Hematopoietic multipotent progenitor cell treated with erythropoietin and hydrocortisone succinate and interleukin-3 and kit ligand, for 17 days (in vitro differentiated cells): ENCODE results near the gene ADGRA1.

Experiments
- DNase-seq: peaks from one replicate; pipeline ENCODE4 v3.0.0-alpha.2; 2015; ENCODE audit warnings: low spot score

ADGRA1 gene

GRCh38 chr10:133076274-133077038, 11.3 kb upstream of the ADGRA1 start:
- no peak for DNase-seq

- no peak for DNase-seq
These were observed 7.7 kb upstream of the ADGRA1 start for GRCh38 chr10:133079836-133080682.

GRCh38 chr10:133080683-133081040, 7.1 kb upstream of the ADGRA1 start:
- no peak for DNase-seq

- DNase-seq: no peak
These were observed 6.1 kb upstream of the ADGRA1 start for GRCh38 chr10:133081636-133082035.

DNA sequence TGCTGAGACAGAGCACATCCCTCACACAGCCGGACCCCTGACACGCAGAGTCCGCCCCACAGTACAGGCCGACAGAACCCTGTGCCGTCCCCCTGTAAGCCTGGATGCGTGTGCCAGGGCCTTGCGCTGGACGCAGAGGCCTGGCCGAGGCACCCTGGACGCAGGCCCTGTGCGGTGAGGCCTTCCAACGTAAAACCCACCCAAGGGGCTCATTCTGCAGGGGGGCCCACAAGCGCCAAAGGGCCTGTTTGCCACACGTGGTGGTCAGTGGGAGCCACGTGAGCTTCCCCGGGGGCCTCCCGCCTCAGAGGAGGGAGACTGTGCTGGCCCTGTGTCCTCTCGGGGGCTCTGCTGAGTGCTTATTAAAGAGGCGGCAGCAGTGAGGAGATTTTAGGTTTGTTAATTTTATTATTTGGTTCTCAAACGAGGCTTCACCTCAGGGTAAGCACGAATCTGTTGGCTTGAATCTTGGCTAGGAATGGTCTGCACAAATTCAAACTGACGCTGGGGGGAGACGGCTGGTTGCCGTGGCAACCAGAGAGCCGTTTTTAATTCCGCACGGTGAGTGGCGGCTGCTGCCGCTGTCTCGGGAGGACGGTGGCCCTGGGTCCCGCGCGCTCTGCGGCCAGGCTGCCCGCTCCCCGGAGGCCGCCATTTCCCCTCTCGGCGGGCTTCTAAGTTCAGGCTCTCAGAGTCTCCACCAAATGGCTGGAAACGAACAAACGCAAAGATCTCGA, 4.9 kb upstream of the ADGRA1 start:
- no peak for DNase-seq

GRCh38 chr10:133083422-133084100, 4.2 kb upstream of the ADGRA1 start:
- no peak for DNase-seq

DNA sequence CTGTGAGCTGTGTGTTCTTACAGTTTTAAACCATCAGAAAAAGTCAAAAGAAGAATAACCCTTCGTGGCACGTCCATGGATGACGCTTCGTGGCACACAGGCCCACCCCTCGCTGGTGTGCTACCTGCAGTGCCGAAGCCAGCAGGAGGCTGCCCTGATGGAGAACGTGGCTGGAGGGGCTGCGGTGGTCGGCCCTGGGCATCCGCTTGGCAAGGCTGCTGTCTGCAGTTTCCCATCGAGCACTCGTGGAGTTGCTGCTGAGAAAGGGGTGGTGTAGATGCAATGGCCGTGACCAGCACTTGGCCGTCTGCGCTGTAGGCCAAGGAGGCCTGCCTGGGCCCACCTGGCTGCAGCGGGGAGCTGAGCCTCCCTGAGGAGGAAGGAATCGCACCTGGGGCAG, 3.2 kb upstream of the ADGRA1 start:
- no peak for DNase-seq

DNA sequence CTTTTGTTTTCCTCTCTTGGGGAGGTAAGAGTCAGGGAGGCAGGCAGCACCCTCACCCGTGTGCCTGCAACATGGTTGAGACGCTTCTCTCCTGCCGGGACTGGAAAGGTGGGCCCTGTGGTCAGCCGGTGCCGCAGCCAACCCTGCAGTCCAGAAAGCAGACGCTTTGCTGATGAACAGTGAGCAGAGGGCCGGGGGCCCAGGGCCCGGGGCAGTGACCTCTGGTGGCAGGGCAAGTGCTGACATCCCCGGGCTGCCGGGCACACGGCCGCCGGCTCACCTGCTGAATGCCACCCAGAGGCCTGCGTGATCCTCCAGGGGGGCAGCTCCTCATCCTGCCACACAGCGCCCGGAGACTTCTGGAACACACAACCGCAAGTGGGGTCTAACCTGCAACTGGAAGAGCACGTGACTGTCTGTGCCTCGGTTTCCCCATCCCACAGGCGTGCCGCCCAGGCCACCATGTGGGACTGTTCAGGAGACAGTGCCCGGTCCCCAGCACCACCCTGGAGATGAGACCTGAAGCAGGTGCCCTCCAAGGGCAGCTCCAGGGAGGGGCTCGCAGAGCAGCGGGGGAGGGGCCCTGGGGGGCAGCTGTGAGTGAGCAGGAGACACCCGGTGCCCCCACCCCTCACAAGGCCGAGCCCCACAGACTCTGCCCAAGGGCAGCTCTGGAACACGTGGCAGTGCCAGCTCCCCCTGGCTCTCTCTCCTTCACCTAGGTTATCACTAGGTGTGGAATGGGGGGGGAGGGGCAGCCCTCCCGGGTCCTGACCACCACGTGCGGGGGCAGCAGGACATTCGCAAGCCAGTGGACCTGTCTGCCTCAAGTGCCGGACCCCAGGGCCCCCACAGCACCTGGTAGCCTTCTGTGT, 2.2 kb upstream of the ADGRA1 start:
- no peak for DNase-seq

GRCh38 chr10:133086247-133086646, 1.5 kb upstream of the ADGRA1 start:
- DNase-seq: no peak

DNA sequence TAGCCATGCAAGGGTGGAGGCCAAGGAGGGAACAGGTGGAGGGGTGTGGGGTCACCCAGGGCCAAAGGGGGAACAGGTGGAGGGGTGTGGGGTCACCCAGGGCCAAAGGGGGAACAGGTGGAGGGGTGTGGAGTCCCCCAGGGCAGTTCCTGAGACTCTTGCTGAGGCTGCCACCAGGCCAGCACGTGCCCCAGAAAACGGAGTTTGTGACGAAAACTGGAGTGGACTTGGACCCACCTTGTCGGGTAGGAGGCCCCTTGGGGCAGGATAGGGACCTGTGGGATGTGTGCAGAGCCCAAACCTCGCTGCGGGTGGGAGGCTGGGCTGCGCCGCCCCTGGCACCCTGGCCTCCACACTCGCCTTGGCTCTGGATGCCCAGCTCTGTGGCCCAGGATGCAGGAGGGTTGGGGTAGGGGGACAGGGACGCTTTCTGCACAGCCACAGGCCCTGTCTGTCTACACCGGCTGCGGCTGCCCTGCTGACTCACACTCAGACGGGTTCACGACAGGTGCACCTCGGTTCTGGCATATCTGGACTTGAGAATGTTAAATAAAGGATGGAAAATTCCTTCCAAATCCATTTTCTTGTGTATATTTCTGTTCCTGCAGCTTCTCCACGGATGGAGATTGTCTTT, 562 bp upstream of the ADGRA1 start:
- no peak for DNase-seq

DNA sequence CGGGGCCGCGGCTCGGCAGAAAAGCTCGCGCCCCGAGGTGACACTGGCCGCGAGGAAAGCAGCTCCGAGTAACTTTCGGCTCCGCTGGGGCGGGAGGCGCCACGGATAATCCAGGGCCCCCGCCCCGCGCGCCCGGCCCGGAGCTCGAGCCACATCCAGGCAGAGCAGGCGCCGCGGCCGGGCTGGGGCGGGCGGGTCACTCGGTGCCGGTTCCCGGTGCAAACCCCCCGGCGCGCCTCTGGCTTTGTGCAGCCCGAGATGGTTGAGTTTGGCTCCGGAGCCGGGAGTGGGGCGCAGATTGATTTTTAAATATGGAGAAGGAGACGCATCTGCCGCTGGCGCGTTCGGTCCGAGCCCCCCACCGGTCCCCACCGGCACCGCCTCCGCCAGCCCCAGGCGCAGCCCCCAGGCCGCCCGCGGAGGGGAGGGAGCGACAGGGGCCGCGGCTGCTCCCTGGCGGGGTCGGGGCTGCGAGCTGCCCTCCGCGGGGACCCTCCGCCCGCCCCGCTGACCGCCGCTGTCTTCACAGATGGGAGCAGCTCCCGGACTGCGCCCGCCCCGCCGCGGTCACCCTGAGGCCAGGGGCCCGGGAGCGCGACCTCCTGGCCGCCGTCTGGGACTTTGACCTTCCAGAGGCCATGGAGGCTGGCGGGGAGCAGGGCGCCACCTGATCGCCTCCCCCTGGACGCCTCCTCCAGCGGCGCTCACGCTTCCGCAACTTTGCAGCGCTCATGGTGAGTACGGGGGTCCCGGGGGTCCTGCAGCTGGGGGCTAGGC, 643 bp downstream of the ADGRA1 start:
- no peak for DNase-seq

DNA sequence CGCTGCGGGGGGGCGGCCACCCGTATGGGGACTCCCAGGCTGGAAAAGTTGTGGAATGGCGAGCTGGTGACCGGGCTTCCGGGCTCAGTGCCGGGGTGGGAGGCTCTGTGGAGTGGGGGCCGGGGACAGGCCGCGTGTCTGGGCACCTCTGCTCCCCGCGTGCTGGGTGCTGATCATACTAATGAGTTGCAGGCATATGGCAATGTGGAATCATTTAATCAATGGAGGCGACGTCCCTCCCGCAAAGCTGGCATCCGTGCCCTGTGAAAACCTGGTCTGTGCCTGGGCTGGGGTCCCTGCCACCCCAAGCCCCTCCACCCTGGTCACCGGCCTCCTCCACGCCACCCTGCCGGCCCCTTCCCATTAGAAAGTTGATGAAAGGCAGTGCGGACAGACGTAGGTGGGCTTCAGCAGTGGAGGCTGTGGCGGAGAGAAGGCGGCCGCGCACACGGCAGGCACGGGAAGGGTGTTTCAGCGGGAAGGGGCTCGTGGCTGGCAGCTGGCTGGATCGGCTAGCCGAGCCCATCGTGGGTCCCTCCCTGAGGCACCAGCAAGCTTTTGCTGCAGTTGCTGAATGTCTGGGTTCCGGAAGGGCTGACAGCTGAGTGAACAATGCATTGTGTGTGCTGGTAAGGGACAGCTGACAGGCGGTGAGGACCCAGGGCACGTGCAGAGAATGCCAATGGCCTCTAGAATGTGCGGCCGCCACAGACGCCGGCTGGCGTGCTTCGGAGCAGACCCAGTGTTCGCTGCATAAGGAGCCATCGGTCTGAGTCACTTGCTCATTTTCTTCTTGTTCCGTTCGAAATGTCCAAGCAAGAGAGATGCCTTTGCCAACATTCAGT, 1.5 kb downstream of the ADGRA1 start:
- DNase-seq: no peak

DNA sequence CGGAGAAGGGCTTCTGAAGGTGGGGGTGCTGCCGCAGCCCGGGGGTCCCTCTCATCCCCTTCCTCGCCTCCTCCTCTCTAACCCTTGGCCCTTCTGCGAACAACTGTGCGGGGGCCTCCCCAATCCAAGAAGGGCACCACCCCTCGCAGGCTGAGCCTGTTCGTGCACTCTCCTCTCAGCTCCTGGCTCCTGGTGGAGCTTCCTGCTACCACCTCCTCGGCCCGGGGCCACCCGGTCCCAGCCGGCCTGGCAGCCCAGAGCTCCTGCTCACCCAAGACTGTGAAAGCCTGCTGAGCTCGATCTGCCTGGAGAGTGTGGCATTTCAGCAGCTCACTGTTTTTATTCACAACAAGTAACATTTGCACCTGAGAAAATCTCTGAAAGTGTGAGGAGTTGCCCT, 2.4 kb downstream of the ADGRA1 start:
- DNase-seq: no peak

DNA sequence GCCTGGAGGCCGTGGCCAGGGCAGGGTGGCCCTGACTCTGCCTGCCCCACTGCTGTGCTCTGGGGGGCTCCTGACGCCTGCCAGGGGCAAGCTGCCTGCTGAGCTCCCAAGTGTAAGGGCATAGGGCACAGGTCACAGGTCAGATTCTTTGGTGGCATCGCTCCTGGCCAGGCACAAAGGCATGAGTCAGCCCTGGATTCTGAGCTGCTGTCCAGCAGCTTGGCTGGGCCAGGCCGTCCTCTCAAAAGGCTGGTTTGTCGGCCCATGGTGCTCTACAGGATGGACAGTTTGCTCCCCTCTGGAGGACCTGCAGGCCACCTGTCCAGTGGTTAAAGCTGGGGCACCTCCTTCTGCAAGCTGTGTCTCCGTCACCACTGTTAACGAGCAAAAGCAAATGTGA, 2.9 kb downstream of the ADGRA1 start:
- no peak for DNase-seq

DNA sequence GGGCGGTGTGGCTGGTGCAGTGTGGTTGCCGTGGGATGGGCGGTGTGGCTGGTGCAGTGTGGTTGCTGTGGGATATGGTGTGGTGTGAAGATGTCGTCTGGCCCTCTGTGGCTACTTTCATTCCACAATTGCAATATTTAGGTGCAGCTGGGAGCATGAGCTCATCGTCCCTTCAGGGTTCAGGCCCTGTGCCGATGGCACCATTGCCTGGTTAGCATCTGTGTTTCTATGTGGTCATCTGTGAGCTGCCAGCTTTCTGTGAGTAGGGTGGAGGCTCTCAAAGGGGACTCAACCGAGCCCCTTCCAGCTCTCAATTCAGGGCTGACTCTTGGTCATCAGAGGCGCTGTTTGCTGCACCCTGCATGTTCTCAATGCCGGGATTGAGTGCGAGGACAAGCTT, 3.6 kb downstream of the ADGRA1 start:
- no peak for DNase-seq

DNA sequence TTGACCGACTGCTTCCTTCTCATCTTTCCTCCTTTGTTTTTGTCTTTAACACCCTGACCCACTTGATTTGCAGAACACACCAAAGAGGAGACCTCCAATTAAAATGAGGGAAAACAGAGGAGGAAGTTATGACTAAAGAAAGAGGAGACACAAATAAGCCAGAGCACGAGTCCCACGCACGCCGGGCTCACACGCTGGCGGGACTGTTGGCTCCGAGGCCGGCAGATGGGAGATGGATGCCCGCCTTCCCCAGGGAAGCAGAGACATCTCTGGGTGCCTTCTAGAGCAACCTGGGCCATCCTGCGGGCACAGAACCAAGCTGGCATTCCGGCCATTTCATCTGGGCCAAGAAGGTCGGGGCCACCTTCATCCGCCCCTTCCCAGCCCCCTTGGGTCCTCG, 5.6 kb downstream of the ADGRA1 start:
- no peak for DNase-seq

DNA sequence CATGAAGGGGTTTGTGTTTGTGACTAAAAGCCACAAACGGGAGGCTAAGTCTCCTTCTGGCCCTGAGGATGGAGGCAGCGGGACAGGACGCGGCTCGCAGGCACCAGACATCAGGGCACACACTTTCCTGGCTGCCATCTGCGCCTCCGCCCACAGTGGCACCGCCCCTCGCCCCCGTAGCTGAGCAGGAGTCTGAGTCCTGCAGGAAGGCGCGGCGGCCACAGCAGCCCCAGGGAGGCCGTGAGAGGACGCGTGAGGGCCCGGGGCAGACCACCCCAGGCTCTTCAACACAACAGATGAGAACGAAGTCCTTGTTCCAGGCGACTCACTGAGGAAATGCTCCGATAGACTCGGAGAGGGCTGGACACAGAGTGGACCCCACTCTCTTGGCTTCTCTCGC, 6.6 kb downstream of the ADGRA1 start:
- no peak for DNase-seq

- no peak for DNase-seq
These were observed 7.1 kb downstream of the ADGRA1 start for GRCh38 chr10:133094866-133095265.

- DNase-seq: no peak
These were observed 7.9 kb downstream of the ADGRA1 start for GRCh38 chr10:133095586-133095985.
